Panc1 (cell line): Measurements from ENCODE around the gene PLA2G5. TPM values are rescaled to one million over a fixed set of nuclear protein-coding genes. Genes with fewer than 3 reads are reported as not detected.

ENCODE experiments used
- ATAC-seq: fragments of 200-7000 bp; cut with Tn5 transposase; 2 replicates; pipeline ENCODE4 v1.9.1; 2020; ENCODE audit warnings: mild to moderate bottlenecking, moderate library complexity
- Bru-seq: library from RNA; stranded (reverse); fragments of 400-500 nt; gene quantifications from one replicate; lab custom pipeline; 2021; lab: Mats Ljungman, UMichigan
- BruChase-seq, 2 experiments: library from RNA; stranded (reverse); fragments of 400-500 nt; gene quantifications; one replicate each; lab custom pipeline; 2021; lab: Mats Ljungman, UMichigan
- BruUV-seq: library from RNA; stranded (reverse); fragments of 400-500 nt; replicated peaks from 2 replicates; lab custom pipeline; 2021; lab: Mats Ljungman, UMichigan
- CTCF ChIA-PET: fragments of 300-600 bp; sonication (Branson Sonifier 250); formaldehyde crosslinking; loops from one replicate; lab custom pipeline; 2022; ENCODE audit warnings: antibody characterized with exemption; lab: Charles Lee
- POLR2A ChIA-PET: fragments of 300-600 bp; sonication (Branson Sonifier 250); formaldehyde crosslinking; loops from one replicate; lab custom pipeline; 2022; ENCODE audit warnings: antibody characterized with exemption; lab: Charles Lee
- DNase-seq: peaks from one replicate; pipeline ENCODE4 v3.0.0-alpha.2; 2010; ENCODE audit warnings: low read depth, low spot score
- H3K27ac ChIP-seq: 2 replicates; pipeline ENCODE4 v1.5.1; 2011; ENCODE audit warnings: mild to moderate bottlenecking, low read length, inconsistent platforms
- H3K27me3 ChIP-seq: fragments of 200-500 bp; sonication (Bioruptor generic); 2 replicates; pipeline ENCODE4 v1.6.0; 2014; ENCODE audit warnings: low read length, inconsistent platforms; ENCODE audit not compliant: control insufficient read depth, insufficient read depth
- H3K36me3 ChIP-seq: fragments of 200-500 bp; sonication (Bioruptor generic); 2 replicates; pipeline ENCODE4 v1.5.1; 2014; ENCODE audit warnings: inconsistent platforms, mild to moderate bottlenecking, low read length, moderate library complexity; ENCODE audit not compliant: control insufficient read depth, insufficient read depth
- H3K4me1 ChIP-seq: 2 replicates; pipeline ENCODE4 v1.5.1; 2011; ENCODE audit warnings: inconsistent platforms, mild to moderate bottlenecking, low read length, moderate library complexity; ENCODE audit not compliant: control insufficient read depth, insufficient read depth
- H3K4me3 ChIP-seq, 2 experiments: 2 replicates each; pipeline ENCODE4 v1.5.1; 2011 to 2012; ENCODE audit warnings: low read depth in 2 of 2, low read length in 2 of 2, mild to moderate bottlenecking in 2 of 2, inconsistent platforms in 1 of 2, moderate library complexity in 1 of 2
- H3K9me3 ChIP-seq: fragments of 200-500 bp; sonication (Bioruptor generic); 2 replicates; pipeline ENCODE4 v1.5.1; 2014; ENCODE audit warnings: low read depth, mild to moderate bottlenecking, inconsistent platforms, low read length, moderate library complexity; ENCODE audit not compliant: control insufficient read depth, insufficient read depth
- CTCF ChIP-seq: fragments of 450-650 bp; IDR thresholded peaks from 2 replicates; pipeline ENCODE4 v1.5.1; 2017; ENCODE audit warnings: mild to moderate bottlenecking
- POLR2AphosphoS5 ChIP-seq: IDR thresholded peaks from 2 replicates; pipeline ENCODE4 v1.6.1; 2012; ENCODE audit warnings: mild to moderate bottlenecking, low read depth, low read length, moderate library complexity
- SIN3A ChIP-seq: IDR thresholded peaks from 2 replicates; pipeline ENCODE4 v1.6.1; 2012; ENCODE audit warnings: low read depth, mild to moderate bottlenecking, low read length, moderate library complexity, borderline replicate concordance; ENCODE audit not compliant: insufficient read depth
- TCF7L2 ChIP-seq: IDR thresholded peaks from 2 replicates; pipeline ENCODE4 v1.6.1; 2011; ENCODE audit warnings: mild to moderate bottlenecking, low read depth, low read length, inconsistent platforms
- in situ Hi-C: cut with HindIII; loops from 2 replicates; pipeline ENCODE4 v1.10.0; 2016; ENCODE audit warnings: low sequenced_read_pairs, low pct_unique_long_range_greater_than_20kb
- intact Hi-C: fragments of 100-400 bp; cut with micrococcal nuclease; formaldehyde crosslinking; loops from one replicate; pipeline ENCODE4 v1.10.0; 2022; ENCODE audit not compliant: unreplicated experiment
- long read RNA-seq: library from polyadenylated mRNA; unstranded; transcript quantifications from one replicate; pipeline ENCODE4 v2.0.0, GENCODE V29; 2021; ENCODE audit not compliant: unreplicated experiment
- polyA plus RNA-seq: library from polyadenylated mRNA; unstranded; fragments of >200 nt; gene quantifications from one replicate; pipeline ENCODE4 v1.2.1, GENCODE V29; 2012; ENCODE audit warnings: missing spikeins; ENCODE audit not compliant: insufficient read length
- total RNA-seq: library from RNA; stranded (reverse); gene quantifications from one replicate; pipeline ENCODE4 v1.2.1, GENCODE V29; 2021; ENCODE audit not compliant: unreplicated experiment
- TF ChIP-seq, protein P1 (sequence below), 2 experiments: IDR thresholded peaks; 2 replicates each; pipeline ENCODE4 v1.6.1; 2011 to 2012; ENCODE audit warnings: low read depth in 2 of 2, control low read depth in 1 of 2, low read length in 1 of 2, mild to moderate bottlenecking in 1 of 2, moderate library complexity in 1 of 2; ENCODE audit not compliant: insufficient read depth in 1 of 2

Gene PLA2G5, protein sequence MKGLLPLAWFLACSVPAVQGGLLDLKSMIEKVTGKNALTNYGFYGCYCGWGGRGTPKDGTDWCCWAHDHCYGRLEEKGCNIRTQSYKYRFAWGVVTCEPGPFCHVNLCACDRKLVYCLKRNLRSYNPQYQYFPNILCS
- not detected for total RNA-seq
- polyA plus RNA-seq: not detected
- not detected for Bru-seq, nascent RNA
- BruChase-seq, experiment 1, labeled RNA remaining after a 2-hour chase: not detected
- not detected for BruChase-seq, experiment 2, labeled RNA remaining after a 6-hour chase
- long read RNA-seq: 0 reads

- intact Hi-C loops: no loop called here
- H3K27ac ChIP-seq: no peak within 1 kb of the TSS
- BruUV-seq: no TSS peak
- H3K27me3 ChIP-seq: 0 out of 2 replicates have a peak, but pooled peaks cover 2% of the 10 kb centered on the region
- POLR2A ChIA-PET: no interaction called here
- no peaks in the 10 kb centered on the region for H3K4me1 ChIP-seq
- ATAC-seq (no peak), DNase-seq (no peak)
- no peaks in the 10 kb centered on the region for H3K36me3 ChIP-seq
- no peak within 1 kb of the TSS for H3K4me3 ChIP-seq
- CTCF ChIA-PET: no interaction called here
- in situ Hi-C loops: no loop called here
- no peak for TF ChIP-seq CTCF
- TF ChIP-seq SIN3A: no peak
- TF ChIP-seq, protein P1, sequence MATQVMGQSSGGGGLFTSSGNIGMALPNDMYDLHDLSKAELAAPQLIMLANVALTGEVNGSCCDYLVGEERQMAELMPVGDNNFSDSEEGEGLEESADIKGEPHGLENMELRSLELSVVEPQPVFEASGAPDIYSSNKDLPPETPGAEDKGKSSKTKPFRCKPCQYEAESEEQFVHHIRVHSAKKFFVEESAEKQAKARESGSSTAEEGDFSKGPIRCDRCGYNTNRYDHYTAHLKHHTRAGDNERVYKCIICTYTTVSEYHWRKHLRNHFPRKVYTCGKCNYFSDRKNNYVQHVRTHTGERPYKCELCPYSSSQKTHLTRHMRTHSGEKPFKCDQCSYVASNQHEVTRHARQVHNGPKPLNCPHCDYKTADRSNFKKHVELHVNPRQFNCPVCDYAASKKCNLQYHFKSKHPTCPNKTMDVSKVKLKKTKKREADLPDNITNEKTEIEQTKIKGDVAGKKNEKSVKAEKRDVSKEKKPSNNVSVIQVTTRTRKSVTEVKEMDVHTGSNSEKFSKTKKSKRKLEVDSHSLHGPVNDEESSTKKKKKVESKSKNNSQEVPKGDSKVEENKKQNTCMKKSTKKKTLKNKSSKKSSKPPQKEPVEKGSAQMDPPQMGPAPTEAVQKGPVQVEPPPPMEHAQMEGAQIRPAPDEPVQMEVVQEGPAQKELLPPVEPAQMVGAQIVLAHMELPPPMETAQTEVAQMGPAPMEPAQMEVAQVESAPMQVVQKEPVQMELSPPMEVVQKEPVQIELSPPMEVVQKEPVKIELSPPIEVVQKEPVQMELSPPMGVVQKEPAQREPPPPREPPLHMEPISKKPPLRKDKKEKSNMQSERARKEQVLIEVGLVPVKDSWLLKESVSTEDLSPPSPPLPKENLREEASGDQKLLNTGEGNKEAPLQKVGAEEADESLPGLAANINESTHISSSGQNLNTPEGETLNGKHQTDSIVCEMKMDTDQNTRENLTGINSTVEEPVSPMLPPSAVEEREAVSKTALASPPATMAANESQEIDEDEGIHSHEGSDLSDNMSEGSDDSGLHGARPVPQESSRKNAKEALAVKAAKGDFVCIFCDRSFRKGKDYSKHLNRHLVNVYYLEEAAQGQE (IDR thresholded peaks at IDR 0.05; ENCODE audit: insufficient read depth in 1 of 2, low read depth in 2 of 2, low read length in 1 of 2): no peak
- TF ChIP-seq POLR2AphosphoS5: no peak
- H3K9me3 ChIP-seq: no peaks in the 10 kb centered on the region
Measured at GRCh38 chr1:20069874-20070273, at the start of gene PLA2G5. Gene PLA2G5 (plus strand): TSS chr1:20070194. CDS start chr1:20084831, 14,637 bp downstream.

- H3K9me3 ChIP-seq: no peaks in the 10 kb centered on the region
- ChIA-PET POLR2A (no interaction called here), CTCF (no interaction called here)
- no peak for TF ChIP-seq CTCF
- no peak for TF ChIP-seq TCF7L2
- TF ChIP-seq SIN3A: no peak
- no peak for TF ChIP-seq POLR2AphosphoS5
- TF ChIP-seq, protein P1 (IDR thresholded peaks at IDR 0.05; ENCODE audit: insufficient read depth in 1 of 2, low read depth in 2 of 2, low read length in 1 of 2): no peak
- H3K27ac ChIP-seq: no peak overlapping the region
- peaks cover under 1% of the 10 kb centered on the region; the same call in 1 of the 2 replicates for H3K27me3 ChIP-seq
- H3K4me1 ChIP-seq: no peaks in the 10 kb centered on the region
- BruUV-seq: no TSS peak
- DNase-seq (no peak), ATAC-seq (no peak)
- in situ Hi-C loops (no loop called here), intact Hi-C loops (no loop called here)
- H3K4me3 ChIP-seq: no peak overlapping the region
- H3K36me3 ChIP-seq: no peaks in the 10 kb centered on the region
Measured at GRCh38 chr1:20028125-20028524, 41.9 kb upstream of the PLA2G5 start.
